ENCODE measurements around the gene SMNDC1.

SMNDC1 gene

DNA sequence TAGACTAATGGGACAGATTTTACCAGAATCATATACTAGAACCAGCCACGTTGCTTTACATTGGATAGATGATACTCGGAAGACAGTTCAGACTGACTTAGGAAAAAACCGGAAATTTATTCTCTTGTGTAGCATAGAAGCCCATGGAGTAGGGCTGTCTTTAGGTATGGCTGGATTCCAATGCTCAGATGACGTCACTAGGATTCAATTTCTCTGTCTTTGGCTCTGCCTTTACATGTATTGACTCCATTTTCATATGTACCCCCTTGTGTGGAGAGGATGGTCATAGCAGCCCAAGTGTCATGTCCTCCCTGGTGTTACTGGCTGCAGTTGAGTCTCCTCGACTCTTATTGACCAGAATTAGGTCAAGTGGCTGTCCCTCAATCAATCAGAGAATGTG lies 39.2 kb upstream of the SMNDC1 start:
- Histone ChIP-seq H2AFZ (ENCODE audit: low read depth, low read length) (no peak overlapping the region), H3K4me1 (ENCODE audit: insufficient read depth, low read length) (no peaks in the 10 kb centered on the region), H3K27me3 (ENCODE audit: insufficient read depth, low read length, poor library complexity) (peaks cover 20% of the 10 kb centered on the region), H4K20me1 (ENCODE audit: insufficient read depth, low read length) (no peaks in the 10 kb centered on the region), H3K9ac (ENCODE audit: low read depth, low read length) (no peak overlapping the region), H3K36me3 (ENCODE audit: insufficient read depth, low read length) (no peaks in the 10 kb centered on the region), H3K9me3 (ENCODE audit: insufficient read depth, low read length, severe bottlenecking) (no peaks in the 10 kb centered on the region), H3K4me3 (ENCODE audit: low read depth in 1 of 2, low read length in 2 of 2) (no peak overlapping the region), H3K27ac (ENCODE audit: low read length) (no peak overlapping the region), H3K79me2 (ENCODE audit: insufficient read depth, low read length) (no peaks in the 10 kb centered on the region), H3K4me2 (ENCODE audit: insufficient read depth, low read length) (no peak overlapping the region)
- ATAC-seq (ENCODE audit: insufficient read depth, low read depth) (no peak), DNase-seq (no peak)
- no peak for TF ChIP-seq EZH2 (IDR thresholded peaks at IDR 0.05; ENCODE audit: borderline replicate concordance, low read depth, low read length, severe bottlenecking)
- TF ChIP-seq, protein P1, sequence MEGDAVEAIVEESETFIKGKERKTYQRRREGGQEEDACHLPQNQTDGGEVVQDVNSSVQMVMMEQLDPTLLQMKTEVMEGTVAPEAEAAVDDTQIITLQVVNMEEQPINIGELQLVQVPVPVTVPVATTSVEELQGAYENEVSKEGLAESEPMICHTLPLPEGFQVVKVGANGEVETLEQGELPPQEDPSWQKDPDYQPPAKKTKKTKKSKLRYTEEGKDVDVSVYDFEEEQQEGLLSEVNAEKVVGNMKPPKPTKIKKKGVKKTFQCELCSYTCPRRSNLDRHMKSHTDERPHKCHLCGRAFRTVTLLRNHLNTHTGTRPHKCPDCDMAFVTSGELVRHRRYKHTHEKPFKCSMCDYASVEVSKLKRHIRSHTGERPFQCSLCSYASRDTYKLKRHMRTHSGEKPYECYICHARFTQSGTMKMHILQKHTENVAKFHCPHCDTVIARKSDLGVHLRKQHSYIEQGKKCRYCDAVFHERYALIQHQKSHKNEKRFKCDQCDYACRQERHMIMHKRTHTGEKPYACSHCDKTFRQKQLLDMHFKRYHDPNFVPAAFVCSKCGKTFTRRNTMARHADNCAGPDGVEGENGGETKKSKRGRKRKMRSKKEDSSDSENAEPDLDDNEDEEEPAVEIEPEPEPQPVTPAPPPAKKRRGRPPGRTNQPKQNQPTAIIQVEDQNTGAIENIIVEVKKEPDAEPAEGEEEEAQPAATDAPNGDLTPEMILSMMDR (IDR thresholded peaks at IDR 0.05; ENCODE audit: borderline replicate concordance, extremely low read depth, low read length, poor library complexity, severe bottlenecking), result no peak

DNA sequence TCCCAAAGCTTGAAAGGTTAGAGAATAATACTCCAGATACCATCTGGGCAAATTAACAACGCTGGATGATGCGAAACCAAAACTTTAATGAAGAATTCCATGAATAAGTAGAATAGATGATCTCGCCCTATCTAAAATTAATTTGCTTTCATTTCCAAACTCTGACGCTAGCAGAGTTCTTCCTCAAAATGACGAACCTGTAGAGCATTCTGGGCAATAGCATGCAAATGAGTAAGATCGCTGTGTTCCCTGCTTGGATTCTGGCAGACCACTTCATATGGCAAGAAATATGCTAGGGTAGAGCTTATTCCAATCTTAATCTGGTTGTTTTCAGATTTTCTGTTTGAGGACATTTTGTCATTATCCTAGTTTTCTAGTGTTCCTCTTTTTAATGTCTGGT lies 36.1 kb upstream of the SMNDC1 start:
- Histone ChIP-seq H2AFZ (ENCODE audit: low read depth, low read length) (no peak overlapping the region), H3K27ac (ENCODE audit: low read length) (no peak overlapping the region), H3K9ac (ENCODE audit: low read depth, low read length) (no peak overlapping the region), H3K36me3 (ENCODE audit: insufficient read depth, low read length) (no peaks in the 10 kb centered on the region), H3K79me2 (ENCODE audit: insufficient read depth, low read length) (no peaks in the 10 kb centered on the region), H3K27me3 (ENCODE audit: insufficient read depth, low read length, poor library complexity) (peaks cover 15% of the 10 kb centered on the region), H3K4me3 (ENCODE audit: low read depth in 1 of 2, low read length in 2 of 2) (no peak overlapping the region), H4K20me1 (ENCODE audit: insufficient read depth, low read length) (no peaks in the 10 kb centered on the region), H3K4me2 (ENCODE audit: insufficient read depth, low read length) (no peak overlapping the region), H3K4me1 (ENCODE audit: insufficient read depth, low read length) (no peaks in the 10 kb centered on the region), H3K9me3 (ENCODE audit: insufficient read depth, low read length, severe bottlenecking) (no peaks in the 10 kb centered on the region)
- no peak for DNase-seq
- no peak for ATAC-seq (ENCODE audit: insufficient read depth, low read depth)
- TF ChIP-seq, protein P1 (IDR thresholded peaks at IDR 0.05; ENCODE audit: borderline replicate concordance, extremely low read depth, low read length, poor library complexity, severe bottlenecking), result no peak
- no peak for TF ChIP-seq EZH2 (IDR thresholded peaks at IDR 0.05; ENCODE audit: borderline replicate concordance, low read depth, low read length, severe bottlenecking)

DNA sequence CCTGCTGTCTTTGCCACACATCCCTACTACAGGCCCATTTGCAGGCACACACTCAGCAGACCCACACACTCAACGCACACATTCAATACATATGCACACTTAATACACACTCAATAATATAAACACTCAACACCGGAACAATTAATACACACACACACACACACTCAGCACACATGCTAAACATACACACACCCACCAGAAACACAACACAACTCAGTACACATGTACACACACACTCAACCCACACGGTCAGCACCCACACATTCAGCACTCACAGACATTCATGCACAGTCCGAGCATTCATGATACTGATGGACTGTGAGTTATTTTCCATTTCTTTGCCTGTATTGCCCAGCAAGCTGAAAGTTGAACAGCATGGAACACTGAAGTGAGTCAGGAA lies 35.4 kb upstream of the SMNDC1 start:
- ATAC-seq (ENCODE audit: insufficient read depth, low read depth) (no peak), DNase-seq (no peak)
- Histone ChIP-seq H3K79me2 (ENCODE audit: insufficient read depth, low read length) (no peaks in the 10 kb centered on the region), H3K36me3 (ENCODE audit: insufficient read depth, low read length) (no peaks in the 10 kb centered on the region), H3K9me3 (ENCODE audit: insufficient read depth, low read length, severe bottlenecking) (no peaks in the 10 kb centered on the region), H3K4me1 (ENCODE audit: insufficient read depth, low read length) (no peaks in the 10 kb centered on the region), H3K4me3 (ENCODE audit: low read depth in 1 of 2, low read length in 2 of 2) (no peak overlapping the region), H3K27me3 (ENCODE audit: insufficient read depth, low read length, poor library complexity) (peaks cover 12% of the 10 kb centered on the region), H2AFZ (ENCODE audit: low read depth, low read length) (no peak overlapping the region), H3K9ac (ENCODE audit: low read depth, low read length) (no peak overlapping the region), H3K27ac (ENCODE audit: low read length) (no peak overlapping the region), H3K4me2 (ENCODE audit: insufficient read depth, low read length) (no peak overlapping the region), H4K20me1 (ENCODE audit: insufficient read depth, low read length) (no peaks in the 10 kb centered on the region)
- TF ChIP-seq EZH2 (IDR thresholded peaks at IDR 0.05; ENCODE audit: borderline replicate concordance, low read depth, low read length, severe bottlenecking), result no peak
- TF ChIP-seq, protein P1 (IDR thresholded peaks at IDR 0.05; ENCODE audit: borderline replicate concordance, extremely low read depth, low read length, poor library complexity, severe bottlenecking), result no peak

DNA sequence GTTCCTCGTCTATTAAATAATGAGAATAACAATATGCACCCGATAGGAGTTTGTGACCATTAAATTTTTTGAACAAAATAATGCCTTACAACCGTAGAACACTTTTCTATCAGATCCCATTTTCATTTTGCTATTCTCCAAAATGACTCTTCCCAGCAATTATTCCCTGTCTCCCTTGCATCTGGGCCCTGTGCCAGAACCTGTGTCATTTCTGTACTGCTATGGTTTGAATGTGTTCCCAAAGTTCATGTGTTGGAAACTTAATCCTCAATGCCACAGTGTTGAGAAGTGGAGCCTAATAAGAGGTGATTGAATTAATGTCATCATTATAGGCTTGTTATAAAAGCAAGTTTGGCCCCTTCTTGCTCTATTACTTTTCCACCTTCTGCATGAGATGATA lies 33.2 kb upstream of the SMNDC1 start:
- peaks cover 8% of the 10 kb centered on the region for H3K27me3 ChIP-seq (ENCODE audit: insufficient read depth, low read length, poor library complexity)
- no peak overlapping the region for H3K4me2 ChIP-seq (ENCODE audit: insufficient read depth, low read length)
- no peaks in the 10 kb centered on the region for H3K79me2 ChIP-seq (ENCODE audit: insufficient read depth, low read length)
- DNase-seq (no peak), ATAC-seq (ENCODE audit: insufficient read depth, low read depth) (no peak)
- no peak overlapping the region for H3K9ac ChIP-seq (ENCODE audit: low read depth, low read length)
- no peaks in the 10 kb centered on the region for H3K9me3 ChIP-seq (ENCODE audit: insufficient read depth, low read length, severe bottlenecking)
- H3K27ac ChIP-seq (ENCODE audit: low read length), result no peak overlapping the region
- H4K20me1 ChIP-seq (ENCODE audit: insufficient read depth, low read length), result no peaks in the 10 kb centered on the region
- no peaks in the 10 kb centered on the region for H3K4me1 ChIP-seq (ENCODE audit: insufficient read depth, low read length)
- H3K4me3 ChIP-seq (ENCODE audit: low read depth in 1 of 2, low read length in 2 of 2), result no peak overlapping the region
- TF ChIP-seq EZH2 (IDR thresholded peaks at IDR 0.05; ENCODE audit: borderline replicate concordance, low read depth, low read length, severe bottlenecking), result no peak
- TF ChIP-seq, protein P1 (IDR thresholded peaks at IDR 0.05; ENCODE audit: borderline replicate concordance, extremely low read depth, low read length, poor library complexity, severe bottlenecking), result no peak
- H2AFZ ChIP-seq (ENCODE audit: low read depth, low read length), result no peak overlapping the region
- no peaks in the 10 kb centered on the region for H3K36me3 ChIP-seq (ENCODE audit: insufficient read depth, low read length)
